Measurements from ENCODE around the gene UBA52. TPM values are rescaled to one million over a fixed set of nuclear protein-coding genes. Genes with fewer than 3 reads are reported as not detected.

The UBA52 gene
- total RNA-seq, 1 experiment from 2014 or later = 1,265 TPM

DNA sequence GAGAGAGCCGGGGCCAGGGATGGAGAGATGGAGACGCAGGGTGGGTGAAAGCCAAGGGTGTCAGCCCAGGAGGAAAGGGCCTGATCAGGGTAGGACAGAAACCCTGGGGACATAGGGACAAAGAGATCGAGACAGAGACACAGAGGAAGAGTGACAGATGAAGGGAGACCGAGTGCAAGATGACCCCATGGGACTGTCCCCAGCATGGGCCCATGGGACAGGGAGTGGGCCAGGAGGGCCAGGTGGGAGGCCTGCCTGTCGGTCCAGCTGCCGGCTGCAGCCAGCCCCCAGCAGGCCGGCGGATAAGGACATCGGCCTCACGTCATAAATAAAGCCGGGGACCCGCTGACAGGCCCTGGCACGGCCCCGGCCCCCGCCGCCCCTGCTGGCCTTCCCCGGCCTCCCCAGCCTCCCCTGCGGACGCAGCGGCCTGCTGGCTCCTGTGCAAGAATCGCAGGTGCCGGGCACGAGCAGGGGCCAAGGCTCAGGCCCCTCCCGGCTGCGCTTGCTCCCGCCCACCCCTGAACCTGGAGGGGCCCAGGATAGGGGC is 23.2 kb downstream of the UBA52 start:
- Mint-ChIP-seq H3K27me3 (ENCODE audit: low read depth) (peaks cover 28% of the 10 kb centered on the region), H3K4me3 (peak overlapping the region; percentile 56 to 82), H3K4me1 (peaks cover 37 to 47% of the 10 kb centered on the region in 2 experiments), H3K36me3 (ENCODE audit: insufficient read depth in 1 of 3, low read depth in 3 of 3) (peaks cover 3 to 16% (median 5%) of the 10 kb centered on the region in 3 experiments; a peak in 5 of 7 replicates), H3K9me3 (no peaks in the 10 kb centered on the region; a peak in 1 of 5 replicates), H3K27ac (peak overlapping the region; percentile 41 to 74 (median 73); a peak in 6 of 7 replicates)
- TF ChIP-seq, protein P1, sequence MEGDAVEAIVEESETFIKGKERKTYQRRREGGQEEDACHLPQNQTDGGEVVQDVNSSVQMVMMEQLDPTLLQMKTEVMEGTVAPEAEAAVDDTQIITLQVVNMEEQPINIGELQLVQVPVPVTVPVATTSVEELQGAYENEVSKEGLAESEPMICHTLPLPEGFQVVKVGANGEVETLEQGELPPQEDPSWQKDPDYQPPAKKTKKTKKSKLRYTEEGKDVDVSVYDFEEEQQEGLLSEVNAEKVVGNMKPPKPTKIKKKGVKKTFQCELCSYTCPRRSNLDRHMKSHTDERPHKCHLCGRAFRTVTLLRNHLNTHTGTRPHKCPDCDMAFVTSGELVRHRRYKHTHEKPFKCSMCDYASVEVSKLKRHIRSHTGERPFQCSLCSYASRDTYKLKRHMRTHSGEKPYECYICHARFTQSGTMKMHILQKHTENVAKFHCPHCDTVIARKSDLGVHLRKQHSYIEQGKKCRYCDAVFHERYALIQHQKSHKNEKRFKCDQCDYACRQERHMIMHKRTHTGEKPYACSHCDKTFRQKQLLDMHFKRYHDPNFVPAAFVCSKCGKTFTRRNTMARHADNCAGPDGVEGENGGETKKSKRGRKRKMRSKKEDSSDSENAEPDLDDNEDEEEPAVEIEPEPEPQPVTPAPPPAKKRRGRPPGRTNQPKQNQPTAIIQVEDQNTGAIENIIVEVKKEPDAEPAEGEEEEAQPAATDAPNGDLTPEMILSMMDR (conservative IDR thresholded peaks at IDR 0.05) = no peak
- Histone ChIP-seq H3K79me2 (ENCODE audit: insufficient read depth, low read length) (no peaks in the 10 kb centered on the region), H4K8ac (replicated peaks; ENCODE audit: insufficient read length, low read depth, low read length) (no peak overlapping the region), H3K56ac (ENCODE audit: insufficient read length, low read depth, low read length) (no peak overlapping the region), H2AK5ac (ENCODE audit: insufficient read length, low read length) (no peak overlapping the region), H3K4ac (ENCODE audit: low read depth, low read length) (no peak overlapping the region), H3K23me2 (ENCODE audit: insufficient read length, low read depth, low read length, poor library complexity, severe bottlenecking) (peaks cover 16% of the 10 kb centered on the region), H4K20me1 (ENCODE audit: control insufficient read depth, insufficient read depth, insufficient read length) (no peaks in the 10 kb centered on the region), H3K27ac (ENCODE audit: insufficient read length, low read depth, low read length) (no peak overlapping the region), H3K18ac (ENCODE audit: insufficient read length, low read depth, low read length) (peak overlapping the region; percentile 14), H3K27me3 (ENCODE audit: insufficient read depth, low read length) (no peaks in the 10 kb centered on the region), H2BK120ac (ENCODE audit: low read depth, low read length, poor library complexity, severe bottlenecking) (no peak overlapping the region), H2BK15ac (ENCODE audit: low read depth, low read length) (no peak overlapping the region), H2AFZ (ENCODE audit: low read length) (no peak overlapping the region), H3K4me1 (ENCODE audit: insufficient read depth, low read length) (peaks cover 8% of the 10 kb centered on the region; the same call in 1 of the 2 replicates), H2BK12ac (ENCODE audit: insufficient read length, low read depth, low read length) (no peak overlapping the region), H3K9ac (ENCODE audit: extremely low read depth, insufficient read length, low read length) (no peak overlapping the region), H3K14ac (ENCODE audit: insufficient read depth, low read length) (no peak overlapping the region), H3K79me1 (ENCODE audit: insufficient read depth, low read depth, low read length, poor library complexity, severe bottlenecking) (no peaks in the 10 kb centered on the region), H3K9me3 (ENCODE audit: control insufficient read depth, low read depth, low read length) (no peaks in the 10 kb centered on the region), H2BK5ac (ENCODE audit: insufficient read length, low read length) (no peak overlapping the region), H2BK20ac (ENCODE audit: low read depth, low read length, poor library complexity, severe bottlenecking) (no peak overlapping the region), H3K4me2 (ENCODE audit: insufficient read depth, insufficient read length, low read length) (peak overlapping the region; percentile 77), H3K23ac (ENCODE audit: insufficient read length, low read depth, low read length) (no peak overlapping the region), H3T11ph (ENCODE audit: low read length) (no peak overlapping the region), H4K5ac (ENCODE audit: insufficient read length, low read depth, low read length) (no peak overlapping the region), H4K91ac (ENCODE audit: insufficient read length, low read depth, low read length) (no peak overlapping the region)
- no peak for DNase-seq
- no CpG with 5 or more reads among the region's 26 CpGs for WGBS (ENCODE audit: extremely low coverage, insufficient read length, low lambda C conversion rate)

Data from H9 (cell line).